ENCODE results near the gene TCEANC.
"Not testable (repeated sequence)": the region's sequence is repeated elsewhere in the genome, so short reads cannot be mapped to it uniquely, and the experiment has no call there.

TCEANC gene, protein sequence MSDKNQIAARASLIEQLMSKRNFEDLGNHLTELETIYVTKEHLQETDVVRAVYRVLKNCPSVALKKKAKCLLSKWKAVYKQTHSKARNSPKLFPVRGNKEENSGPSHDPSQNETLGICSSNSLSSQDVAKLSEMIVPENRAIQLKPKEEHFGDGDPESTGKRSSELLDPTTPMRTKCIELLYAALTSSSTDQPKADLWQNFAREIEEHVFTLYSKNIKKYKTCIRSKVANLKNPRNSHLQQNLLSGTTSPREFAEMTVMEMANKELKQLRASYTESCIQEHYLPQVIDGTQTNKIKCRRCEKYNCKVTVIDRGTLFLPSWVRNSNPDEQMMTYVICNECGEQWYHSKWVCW

DNA sequence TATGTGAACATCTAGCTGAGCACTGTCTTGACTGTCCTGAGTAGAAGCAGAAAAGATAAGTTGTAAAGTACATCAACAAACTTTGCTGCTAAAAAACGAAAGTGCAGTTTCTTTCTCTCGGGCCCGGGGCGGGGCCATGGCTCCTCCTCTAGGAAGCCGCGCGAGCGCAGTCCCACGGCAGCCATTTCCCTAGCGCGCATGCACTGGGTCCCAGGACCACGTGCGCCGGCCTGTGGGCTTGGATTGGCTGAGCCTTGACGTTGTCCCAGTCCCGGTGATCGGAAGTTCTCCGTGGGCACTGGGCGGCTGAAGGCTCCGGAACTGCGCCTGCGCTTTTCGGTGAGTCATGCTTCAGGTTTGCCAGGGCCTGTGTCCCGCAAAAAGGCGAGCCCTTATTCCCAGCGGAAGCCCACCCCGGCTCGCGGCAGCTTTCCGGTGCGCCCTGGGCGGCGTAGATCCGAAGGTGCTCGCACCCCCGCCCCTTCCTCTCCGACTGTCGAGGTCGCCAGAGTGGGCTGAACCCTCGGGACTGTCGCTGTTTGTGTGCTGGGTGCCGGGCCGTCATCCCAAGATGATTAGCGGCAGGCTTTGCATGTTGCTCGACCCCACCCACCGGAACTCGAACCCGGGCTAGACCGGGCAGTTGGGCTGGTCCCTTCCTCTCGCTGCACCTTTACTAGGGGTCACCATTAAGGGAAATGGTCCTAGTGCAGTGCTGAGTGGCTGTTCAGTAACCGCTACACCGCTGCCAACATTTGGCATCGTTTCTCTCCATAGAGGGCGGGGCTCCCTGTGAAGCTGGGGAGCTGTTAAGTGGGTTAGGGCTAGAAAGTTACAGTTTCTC, at the start of gene TCEANC:
Gene TCEANC (plus strand): TSS at position 292 of the 844 bp plus-strand sequence. CDS start 9,368 bp downstream, outside the sequence.
- DNase-seq = peak; percentile 90 to 94

GRCh38 chrX:13605611-13606010, 47.3 kb upstream of the TCEANC start:
- DNase-seq = no peak

DNA sequence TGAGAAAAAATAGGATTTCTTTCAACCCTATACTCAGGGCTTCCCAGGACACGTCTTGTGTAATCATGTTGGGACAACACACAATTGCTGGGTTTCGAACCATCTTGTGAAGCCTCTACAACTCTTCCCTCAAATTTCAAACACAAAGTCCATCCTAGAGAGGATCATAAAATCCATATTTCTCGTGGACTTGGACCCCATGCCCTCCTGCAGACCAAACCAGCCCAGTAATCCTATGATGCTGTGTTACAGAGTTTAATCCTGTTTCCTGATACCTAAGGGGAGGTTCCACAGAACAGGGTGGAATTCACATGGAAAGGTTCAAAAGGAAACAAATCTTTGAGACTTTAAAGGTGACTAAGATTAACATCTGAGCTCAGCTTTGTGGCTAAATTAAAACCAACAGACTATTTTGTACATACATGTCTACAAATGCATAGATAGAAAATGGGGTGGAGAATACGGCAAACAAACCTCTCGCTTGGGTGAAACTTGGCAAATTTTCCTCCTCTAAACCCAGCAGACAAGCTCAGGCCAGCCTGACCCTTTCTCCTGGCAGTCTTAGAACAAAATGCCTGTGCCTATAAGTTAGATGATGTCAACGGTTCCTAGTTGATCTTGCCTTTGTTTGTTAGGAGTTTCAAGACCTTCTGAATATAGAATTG, 45.5 kb upstream of the TCEANC start:
- DNase-seq = no peak

GRCh38 chrX:13607996-13608365, 45.0 kb upstream of the TCEANC start:
- DNase-seq = no peak

DNA sequence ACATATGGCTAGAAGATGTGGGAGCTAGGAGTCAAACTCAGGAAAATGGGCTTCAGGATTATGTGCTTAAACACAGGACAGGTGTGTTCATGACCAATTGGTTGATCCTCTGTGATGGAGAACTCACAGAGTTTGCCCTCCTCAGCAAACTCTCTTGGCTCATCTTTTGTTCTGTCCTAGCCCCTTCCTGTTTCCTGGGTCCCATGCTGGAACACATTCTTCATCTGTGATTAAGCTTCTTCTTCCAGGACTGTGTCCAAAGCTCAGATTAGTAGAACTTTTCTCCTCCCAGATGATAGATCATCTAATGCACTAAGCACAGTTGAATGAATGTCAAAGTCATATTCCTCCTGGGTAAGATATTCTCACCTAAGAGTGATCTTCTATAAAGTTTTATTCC, 38.8 kb upstream of the TCEANC start:
- DNase-seq = no peak

- DNase-seq = no peak
Measured at GRCh38 chrX:13620207-13620606, 32.7 kb upstream of the TCEANC start.

DNA sequence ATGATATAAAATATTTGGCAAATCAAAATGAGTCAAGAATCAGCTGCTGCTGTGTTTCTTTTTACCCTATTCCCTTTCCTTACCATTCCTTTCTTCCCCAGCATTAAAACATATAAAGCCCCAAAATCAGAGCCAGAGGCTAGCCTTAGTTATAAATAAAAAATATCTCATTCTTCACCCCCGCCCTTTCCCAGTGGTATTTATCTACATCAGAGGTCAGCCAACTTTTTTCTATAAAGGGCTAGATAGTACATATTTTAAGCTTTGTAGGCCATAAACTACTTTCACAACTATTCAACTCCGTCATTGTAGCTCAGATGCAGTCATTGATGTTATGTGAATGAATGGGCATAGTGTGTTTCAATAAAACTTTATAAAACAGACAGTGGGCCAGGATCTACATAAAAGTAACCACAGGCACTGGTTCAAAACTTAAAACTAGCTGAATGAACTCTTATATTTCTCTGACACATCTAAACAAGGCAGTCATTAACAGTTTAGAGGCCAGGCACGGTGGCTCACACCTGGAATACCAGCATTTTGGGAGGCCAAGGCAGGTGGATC, 30.5 kb upstream of the TCEANC start:
- no peak for DNase-seq

DNA sequence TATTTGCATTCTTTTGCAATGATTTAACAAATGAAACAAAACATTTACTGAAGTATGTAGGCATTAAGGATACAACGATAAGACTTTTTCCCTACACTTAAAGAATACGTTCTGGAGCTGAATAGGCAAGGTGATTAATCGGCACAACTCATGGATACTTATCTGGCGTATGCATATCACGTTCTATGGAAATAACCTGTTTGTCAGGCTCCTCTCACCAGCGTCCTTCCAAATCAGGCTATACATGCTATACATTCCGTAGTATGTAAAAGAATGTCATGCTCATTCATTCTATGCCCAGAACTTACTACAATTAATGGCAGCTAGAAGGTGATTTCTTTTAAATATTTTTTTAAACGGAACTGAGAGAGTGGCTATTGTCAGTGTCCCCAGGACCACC, 25.6 kb upstream of the TCEANC start:
- no peak for DNase-seq

DNA sequence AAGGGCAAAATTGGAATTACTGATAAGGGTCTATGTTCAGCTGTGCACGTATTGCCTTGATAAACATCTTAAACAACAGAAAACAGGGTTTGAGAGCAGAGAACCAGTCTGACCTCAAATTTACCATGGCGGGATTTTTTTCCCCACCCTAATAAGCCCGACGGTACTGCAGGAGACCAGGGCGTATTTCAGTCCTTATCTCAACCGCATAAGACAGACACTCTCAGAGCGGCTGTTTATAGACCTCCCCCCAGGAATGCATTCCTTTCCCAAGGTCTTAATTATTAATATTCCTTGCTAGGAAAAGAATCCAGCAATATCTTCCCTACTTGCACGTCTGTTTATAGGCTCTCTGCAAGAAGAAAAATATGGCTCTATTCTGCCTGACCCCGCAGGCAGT, 15.7 kb upstream of the TCEANC start:
- not testable (repeated sequence) for DNase-seq

DNA sequence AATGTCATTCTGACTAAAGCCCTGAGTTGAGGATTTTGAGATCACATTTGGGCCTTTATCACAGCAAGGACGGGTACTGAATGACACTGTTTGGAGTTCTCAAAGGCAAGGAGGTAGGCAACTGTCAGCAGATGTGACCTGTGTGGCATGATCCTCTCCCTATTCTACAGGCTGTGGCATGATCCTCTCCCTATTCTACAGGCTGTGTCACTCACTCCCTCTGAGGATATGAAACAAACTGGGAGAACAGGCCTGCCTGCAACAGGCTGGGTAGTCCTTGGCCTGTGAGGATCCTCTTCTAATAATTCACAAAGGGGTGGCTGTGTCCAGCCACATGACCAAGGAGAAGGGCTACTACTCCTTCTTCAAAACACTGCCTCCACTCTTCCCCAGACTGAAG, 14.9 kb upstream of the TCEANC start:
- no peak for DNase-seq

GRCh38 chrX:13638826-13639225, 14.1 kb upstream of the TCEANC start:
- no peak for DNase-seq

GRCh38 chrX:13641684-13642083, 11.3 kb upstream of the TCEANC start:
- DNase-seq = not testable (repeated sequence)

DNA sequence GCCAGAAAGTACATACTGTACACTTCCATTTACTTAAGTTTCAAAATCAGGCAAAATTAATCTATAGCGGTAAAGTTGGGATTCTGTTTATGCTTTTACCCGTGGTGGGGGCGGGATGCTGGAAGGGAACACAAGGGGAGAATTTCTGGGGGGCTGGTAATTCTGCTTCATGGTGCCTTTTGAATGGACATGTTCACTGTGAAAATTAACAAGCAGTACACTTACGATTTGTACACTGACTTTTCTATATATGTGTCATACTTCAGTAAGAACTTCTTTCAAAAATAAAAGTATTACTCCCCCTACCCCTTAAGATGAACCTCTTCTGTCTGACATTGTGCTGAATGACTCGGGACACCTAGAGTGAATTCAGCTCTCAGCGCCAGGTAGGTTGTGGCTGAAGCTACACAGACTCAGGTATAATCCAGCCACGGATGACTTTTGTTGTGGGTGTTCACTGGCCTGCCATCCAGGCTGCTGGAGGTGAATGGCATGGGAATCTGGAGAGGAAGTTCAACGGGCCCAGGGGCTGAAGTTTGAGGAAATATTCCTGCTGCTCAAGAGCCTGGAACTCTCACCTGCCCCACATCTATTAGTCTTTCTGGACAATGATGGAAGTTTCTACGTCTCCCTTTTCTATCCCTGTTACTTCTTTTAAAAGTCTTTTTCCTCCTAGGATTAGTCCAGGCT, 7.3 kb upstream of the TCEANC start:
- DNase-seq = no peak

GRCh38 chrX:13646154-13646549, 6.8 kb upstream of the TCEANC start:
- peak; percentile 20 to 27 for DNase-seq

DNA sequence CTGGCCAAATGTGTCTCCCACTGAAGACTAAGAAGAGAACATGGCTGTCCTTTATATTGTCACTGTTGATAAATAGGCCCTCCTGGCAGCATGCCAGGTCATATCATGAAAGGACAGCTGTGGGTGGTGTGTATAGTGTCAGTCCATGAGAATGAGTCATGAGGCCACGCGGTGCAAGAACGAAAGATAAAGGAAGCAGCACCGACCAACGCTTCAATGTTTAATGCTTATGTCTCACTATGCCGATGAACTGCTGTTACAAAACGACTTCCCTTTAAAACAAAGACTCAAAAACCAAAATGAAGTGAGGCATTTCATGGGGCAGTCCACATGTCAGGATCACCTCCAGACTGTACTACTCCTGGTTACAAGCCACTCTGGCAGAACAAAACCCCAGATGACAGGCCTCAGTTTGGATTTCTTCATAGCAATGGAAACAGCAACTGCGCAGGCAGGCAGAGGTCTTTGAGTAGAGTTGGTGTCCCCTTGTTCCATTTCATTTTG, 5.2 kb upstream of the TCEANC start:
- DNase-seq = peak; percentile 58 to 69

- not testable (repeated sequence) for DNase-seq
Measured at GRCh38 chrX:13648336-13648735, 4.6 kb upstream of the TCEANC start.

DNA sequence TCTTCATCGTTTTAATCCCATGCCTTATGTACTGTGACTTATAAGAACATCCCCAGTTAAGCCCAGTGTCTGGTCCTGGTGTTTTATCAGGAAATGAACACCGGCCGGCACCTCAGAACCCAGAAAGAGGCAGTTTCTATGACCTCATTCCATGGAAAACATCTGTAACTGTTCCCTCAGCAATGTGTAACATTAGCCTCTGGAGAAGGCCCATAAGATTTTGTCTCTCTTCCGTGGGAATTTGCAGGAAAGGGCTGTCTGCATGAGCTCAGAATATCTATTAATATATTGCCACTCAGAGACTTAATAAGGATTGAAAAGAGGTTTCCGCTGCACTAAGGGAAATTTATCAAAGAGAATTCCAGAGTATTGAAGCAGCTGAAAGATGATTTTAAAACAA, 3.1 kb upstream of the TCEANC start:
- DNase-seq = no peak

DNA sequence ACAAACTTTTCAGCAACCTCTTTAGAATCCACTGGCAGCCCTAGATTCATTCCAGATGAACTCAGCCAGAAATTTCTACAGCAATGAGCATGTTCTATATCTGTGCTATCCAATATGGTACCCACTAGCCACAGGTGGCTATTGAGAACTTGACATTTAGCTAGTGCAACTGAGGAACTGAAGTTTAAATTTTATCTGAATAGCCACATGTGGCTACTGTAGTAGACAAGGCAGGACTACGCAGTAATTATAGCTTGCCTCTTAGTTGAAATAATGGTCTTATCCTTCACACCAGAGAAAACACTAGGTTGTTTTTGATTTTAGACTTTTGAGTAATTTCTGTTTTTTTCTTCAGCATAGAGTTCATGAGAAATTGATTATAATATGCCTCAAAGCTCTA, 2.6 kb upstream of the TCEANC start:
- DNase-seq = no peak

DNA sequence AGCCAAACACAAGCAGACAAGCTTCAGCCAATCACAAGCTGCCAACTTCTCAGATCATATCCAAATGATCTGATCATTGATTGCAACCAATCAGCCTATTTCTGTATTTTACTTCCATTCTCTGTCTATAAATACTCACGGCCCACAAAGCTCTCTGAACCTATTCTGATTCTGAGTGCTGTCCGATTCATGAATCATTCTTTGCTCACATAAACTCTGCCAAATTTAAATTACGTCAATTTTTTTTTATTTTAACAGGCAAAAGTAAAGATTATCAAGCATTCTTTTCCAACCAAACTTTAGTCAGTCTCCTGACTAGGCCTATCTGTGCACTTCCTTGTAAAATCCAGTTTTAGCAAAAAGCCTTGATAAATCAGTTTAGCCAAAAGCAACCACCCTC, 1.8 kb upstream of the TCEANC start:
- DNase-seq = no peak

DNA sequence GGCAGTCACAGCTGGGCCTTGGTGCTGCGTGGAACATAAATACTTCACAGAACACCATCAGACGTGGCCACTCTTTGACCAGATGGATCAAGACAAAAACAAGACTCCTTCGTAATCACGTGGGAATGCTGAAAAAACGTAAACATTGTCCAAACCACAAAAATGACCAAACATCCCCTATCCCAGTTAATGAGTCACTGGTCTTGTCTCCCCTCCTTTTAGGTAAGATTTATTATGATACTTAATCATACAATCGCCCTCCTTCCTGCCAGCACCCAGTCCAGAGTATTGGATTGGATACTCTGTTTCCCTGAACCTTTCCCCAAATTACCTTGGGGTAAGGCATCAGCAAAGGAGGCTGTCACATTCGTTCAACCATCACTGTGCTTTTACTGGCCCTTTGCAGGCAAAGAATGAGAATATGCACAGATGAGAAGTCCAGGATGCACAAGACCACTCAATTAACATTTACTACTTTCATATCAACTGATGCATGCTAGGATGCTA, 601 bp upstream of the TCEANC start:
- no peak for DNase-seq

DNA sequence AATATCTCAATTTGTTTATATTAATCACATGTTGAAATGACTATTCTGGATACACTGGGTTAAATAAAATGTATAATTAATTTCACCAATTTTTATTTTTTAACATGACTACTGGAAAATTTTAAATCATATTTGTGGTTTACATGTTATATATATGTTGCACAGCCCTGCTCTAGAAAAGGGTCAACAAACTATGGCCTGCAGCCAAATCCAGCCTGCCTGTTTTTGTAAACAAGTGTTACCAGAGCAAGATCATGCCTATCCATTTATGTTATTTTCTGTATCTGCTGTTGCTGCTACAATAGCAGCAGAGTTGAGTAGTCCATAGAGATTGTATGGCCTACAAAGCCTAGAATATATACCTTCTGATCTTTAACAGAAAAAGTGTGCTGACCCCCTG, 1.2 kb downstream of the TCEANC start:
- no peak for DNase-seq

DNA sequence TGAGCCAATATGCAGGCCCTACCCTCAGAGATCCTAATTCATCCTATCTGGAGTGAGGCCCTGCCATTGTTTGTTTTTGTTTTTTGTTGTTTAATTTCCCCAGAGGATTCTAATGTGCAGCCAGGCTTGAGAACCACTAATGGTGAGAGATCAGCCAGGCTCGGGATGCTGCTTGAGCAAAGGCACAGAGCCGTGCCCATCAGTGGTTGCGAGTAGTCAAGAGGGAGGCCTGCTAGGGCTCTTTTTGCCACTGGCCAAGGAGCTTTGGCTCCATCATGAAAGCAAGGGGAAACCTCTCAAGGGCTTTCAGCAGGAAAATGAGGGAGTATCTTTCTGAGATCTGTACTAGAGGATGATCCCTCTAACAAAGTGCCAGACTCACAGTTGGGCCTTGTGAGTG, 2.7 kb downstream of the TCEANC start:
- DNase-seq = no peak
